ENCODE data around the gene CARTPT.

CARTPT gene

GRCh38 chr5:71719063-71719964, at the start of gene CARTPT:
TSS of gene CARTPT (plus strand) at chr5:71719275. CDS start at chr5:71719294, 19 bp downstream.
- DNase-seq (ENCODE audit: low read depth) = no peak

- no peak for DNase-seq (ENCODE audit: low read depth)
Observed at GRCh38 chr5:71677977-71678376, 41.1 kb upstream of the CARTPT start.

- DNase-seq (ENCODE audit: low read depth) = no peak
Observed at GRCh38 chr5:71679714-71680113, 39.4 kb upstream of the CARTPT start.

GRCh38 chr5:71680510-71680909, 38.6 kb upstream of the CARTPT start:
- no peak for DNase-seq (ENCODE audit: low read depth)

GRCh38 chr5:71681296-71681695, 37.8 kb upstream of the CARTPT start:
- no peak for DNase-seq (ENCODE audit: low read depth)

GRCh38 chr5:71684309-71684708, 34.8 kb upstream of the CARTPT start:
- no peak for DNase-seq (ENCODE audit: low read depth)

- DNase-seq (ENCODE audit: low read depth) = no peak
Observed at GRCh38 chr5:71693828-71694427, 25.1 kb upstream of the CARTPT start.

- no peak for DNase-seq (ENCODE audit: low read depth)
Observed at GRCh38 chr5:71695071-71695470, 24.0 kb upstream of the CARTPT start.

- DNase-seq (ENCODE audit: low read depth) = no peak
Observed at GRCh38 chr5:71695595-71695994, 23.5 kb upstream of the CARTPT start.

- DNase-seq (ENCODE audit: low read depth) = no peak
Observed at GRCh38 chr5:71697967-71698366, 21.1 kb upstream of the CARTPT start.

GRCh38 chr5:71699233-71699632, 19.8 kb upstream of the CARTPT start:
- no peak for DNase-seq (ENCODE audit: low read depth)

- DNase-seq (ENCODE audit: low read depth) = no peak
Observed at GRCh38 chr5:71699751-71700150, 19.3 kb upstream of the CARTPT start.

- DNase-seq (ENCODE audit: low read depth) = no peak
Observed at GRCh38 chr5:71700803-71701202, 18.3 kb upstream of the CARTPT start.

GRCh38 chr5:71701407-71701806, 17.7 kb upstream of the CARTPT start:
- no peak for DNase-seq (ENCODE audit: low read depth)

- DNase-seq (ENCODE audit: low read depth) = no peak
Observed at GRCh38 chr5:71703941-71704340, 15.1 kb upstream of the CARTPT start.

GRCh38 chr5:71705421-71705820, 13.7 kb upstream of the CARTPT start:
- no peak for DNase-seq (ENCODE audit: low read depth)

- no peak for DNase-seq (ENCODE audit: low read depth)
Observed at GRCh38 chr5:71706906-71707305, 12.2 kb upstream of the CARTPT start.

GRCh38 chr5:71711610-71712009, 7.5 kb upstream of the CARTPT start:
- no peak for DNase-seq (ENCODE audit: low read depth)

GRCh38 chr5:71714911-71715310, 4.2 kb upstream of the CARTPT start:
- no peak for DNase-seq (ENCODE audit: low read depth)

GRCh38 chr5:71727978-71728377, 8.9 kb downstream of the CARTPT start:
- no peak for DNase-seq (ENCODE audit: low read depth)

GRCh38 chr5:71731015-71731414, 11.9 kb downstream of the CARTPT start:
- no peak for DNase-seq (ENCODE audit: low read depth)

- no peak for DNase-seq (ENCODE audit: low read depth)
Observed at GRCh38 chr5:71732011-71732410, 12.9 kb downstream of the CARTPT start.

GRCh38 chr5:71734141-71734540, 15.1 kb downstream of the CARTPT start:
- no peak for DNase-seq (ENCODE audit: low read depth)
